Endothelial cell of umbilical vein (primary cell): Measurements from ENCODE around the gene KCP. TPM values are rescaled to one million over a fixed set of nuclear protein-coding genes. Genes with fewer than 3 reads are reported as not detected.

Experiments used
- BruUV-seq: library from RNA; stranded (reverse); fragments of 400-500 nt; replicated peaks from 2 replicates; lab custom pipeline; 2021; lab: Mats Ljungman, UMichigan
- CTCF ChIA-PET: fragments of 300-600, 350-600 bp; sonication (Branson Sonifier 250); formaldehyde crosslinking; loops from one replicate; lab custom pipeline; 2021; ENCODE audit warnings: antibody characterized with exemption, inconsistent platforms; lab: Charles Lee
- POLR2A ChIA-PET: fragments of 300-600, 350-600 bp; sonication (Branson Sonifier 250); formaldehyde crosslinking; loops from one replicate; lab custom pipeline; 2021; ENCODE audit warnings: antibody characterized with exemption, inconsistent platforms; lab: Charles Lee
- DNase-seq: peaks from one replicate; pipeline ENCODE4 v3.0.0-alpha.2; 2011; ENCODE audit warnings: low read depth, low spot score
- FAIRE-seq: peaks from 2 replicates; lab custom pipeline; 2011; peaks lifted over from hg19 to GRCh38; lab: Jason Lieb, UNC
- H2AFZ ChIP-seq: 2 replicates; pipeline ENCODE4 v1.6.0; 2012; ENCODE audit warnings: low read depth, low read length, control low read depth, inconsistent platforms
- H3K27ac ChIP-seq: 2 replicates; pipeline ENCODE4 v1.5.1; 2011; ENCODE audit warnings: low read depth, mild to moderate bottlenecking, control low read depth, low read length, moderate library complexity; ENCODE audit not compliant: insufficient read depth
- H3K27me3 ChIP-seq, 2 experiments: 2 replicates each; pipeline versions ENCODE4 v1.6.0 to v1.6.1; 2011; ENCODE audit warnings: low read length in 2 of 2, mixed read lengths in 1 of 2; ENCODE audit not compliant: control insufficient read depth in 2 of 2, insufficient read depth in 2 of 2
- H3K36me3 ChIP-seq, 2 experiments: 2 replicates in 1 of 2; 3 replicates in 1 of 2; pipeline ENCODE4 v1.5.1; 2011; ENCODE audit warnings: low read length in 2 of 2, mild to moderate bottlenecking in 1 of 2, moderate library complexity in 1 of 2; ENCODE audit not compliant: control insufficient read depth in 2 of 2, insufficient read depth in 2 of 2; ENCODE audit errors: extremely low read depth in 1 of 2
- H3K4me1 ChIP-seq: 3 replicates; pipeline ENCODE4 v1.5.1; 2011; ENCODE audit warnings: mild to moderate bottlenecking, low read length; ENCODE audit not compliant: control insufficient read depth, insufficient read depth; ENCODE audit errors: extremely low read depth
- H3K4me2 ChIP-seq: 2 replicates; pipeline ENCODE4 v1.6.1; 2011; ENCODE audit warnings: low read length, control low read depth, mixed read lengths; ENCODE audit not compliant: insufficient read depth
- H3K4me3 ChIP-seq, 3 experiments: fragments of 200-600 bp in 1 of 3; sonication (generic), shearing (Covaris generic) in 1 of 3; replicated peaks in 1 of 3; 2 replicates each; pipeline ENCODE4 v1.5.1; 2011 to 2016; ENCODE audit warnings: control low read depth in 3 of 3, low read length in 3 of 3, mild to moderate bottlenecking in 2 of 3, inconsistent platforms in 1 of 3, low read depth in 1 of 3, moderate library complexity in 1 of 3; ENCODE audit not compliant: insufficient read depth in 1 of 3
- H3K79me2 ChIP-seq: 2 replicates; pipeline ENCODE4 v1.6.0; 2012; ENCODE audit warnings: low read length, inconsistent platforms; ENCODE audit not compliant: control insufficient read depth, insufficient read depth
- H3K9ac ChIP-seq: replicated peaks from 2 replicates; pipeline ENCODE3; 2011; ENCODE audit warnings: low read length, control low read depth; ENCODE audit not compliant: insufficient read depth; ENCODE audit errors: extremely low read depth
- H3K9me1 ChIP-seq: replicated peaks from 3 replicates; pipeline ENCODE4 v1.6.0; 2011; ENCODE audit warnings: mild to moderate bottlenecking, low read length; ENCODE audit not compliant: control insufficient read depth, insufficient read depth; ENCODE audit errors: extremely low read depth
- H3K9me3 ChIP-seq: replicated peaks from 2 replicates; pipeline ENCODE4 v1.5.1; 2012; ENCODE audit warnings: low read length, inconsistent platforms; ENCODE audit not compliant: control insufficient read depth, insufficient read depth
- H4K20me1 ChIP-seq: replicated peaks from 2 replicates; pipeline ENCODE3; 2011; ENCODE audit warnings: mild to moderate bottlenecking, low read length; ENCODE audit not compliant: control insufficient read depth, insufficient read depth; ENCODE audit errors: extremely low read depth
- CTCF ChIP-seq, 2 donors: IDR thresholded peaks; 1 replicate in 1 of 2; 2 replicates in 1 of 2; pipeline ENCODE4 v1.5.1; 2011; ENCODE audit warnings: low read length in 2 of 2, mild to moderate bottlenecking in 2 of 2, moderate library complexity in 2 of 2, control low read depth in 1 of 2, inconsistent platforms in 1 of 2, low read depth in 1 of 2; ENCODE audit not compliant: insufficient read depth in 1 of 2; ENCODE audit errors: extremely low read depth in 1 of 2
- EZH2 ChIP-seq: IDR thresholded peaks from 2 replicates; pipeline ENCODE4 v1.6.1; 2012; ENCODE audit warnings: borderline replicate concordance, low read depth, mild to moderate bottlenecking, moderate library complexity, low read length, inconsistent platforms; ENCODE audit not compliant: severe bottlenecking
- FOS ChIP-seq: IDR thresholded peaks from 2 replicates; pipeline ENCODE4 v1.6.1; 2011; ENCODE audit warnings: mild to moderate bottlenecking, low read length, moderate library complexity, borderline replicate concordance; ENCODE audit not compliant: insufficient read depth
- GATA2 ChIP-seq: IDR thresholded peaks from 2 replicates; pipeline ENCODE4 v1.7.0; 2011; ENCODE audit warnings: low read depth, mild to moderate bottlenecking, moderate library complexity, mixed read lengths, low read length; ENCODE audit not compliant: insufficient read length, insufficient read depth
- JUN ChIP-seq: IDR thresholded peaks from 2 replicates; pipeline ENCODE4 v1.6.1; 2011; ENCODE audit warnings: borderline replicate concordance, low read depth; ENCODE audit not compliant: insufficient read length, insufficient read depth
- MAX ChIP-seq: IDR thresholded peaks from 2 replicates; pipeline ENCODE4 v1.6.1; 2011; ENCODE audit not compliant: insufficient read depth, insufficient read length
- MYC ChIP-seq: IDR thresholded peaks from one replicate; pipeline ENCODE4 v1.6.1; 2011; ENCODE audit warnings: mild to moderate bottlenecking, low read depth, low read length
- POLR2A ChIP-seq: IDR thresholded peaks from 2 replicates; pipeline ENCODE4 v1.6.1; 2012; ENCODE audit warnings: low read depth, mild to moderate bottlenecking, control low read depth, low read length
- POLR2AphosphoS5 ChIP-seq: IDR thresholded peaks from 2 replicates; pipeline ENCODE4 v1.6.1; 2012; ENCODE audit warnings: low read depth, mild to moderate bottlenecking, control low read depth, low read length, moderate library complexity; ENCODE audit not compliant: insufficient read depth
- dilution Hi-C: fragments of 300-500 bp; cut with MboI; formaldehyde crosslinking; loops from one replicate; pipeline ENCODE4 v1.15.0; 2019; ENCODE audit warnings: low sequenced_read_pairs; ENCODE audit not compliant: extremely low pct_ligation_motif_present
- intact Hi-C: fragments of 100-400 bp; cut with micrococcal nuclease; formaldehyde crosslinking; loops from one replicate; pipeline ENCODE4 v1.10.0; 2022
- polyA plus RNA-seq, 4 experiments: library from polyadenylated mRNA; depleted of rRNA in 3 of 4; stranded (reverse) in 3 of 4; unstranded in 1 of 4; fragments of >200 nt; gene quantifications; 2 replicates each; pipeline versions ENCODE4 v1.2.1 to v1.2.3, GENCODE V29; 2011 to 2012; ENCODE audit warnings: missing spikeins in 1 of 4
- total RNA-seq: library from RNA; stranded (reverse); gene quantifications from 2 replicates; pipeline ENCODE4 v1.2.3, GENCODE V29; 2021

The KCP gene
- total and polyA plus RNA-seq, 2 donors (not counting 3 experiments of a cell fraction or from before 2014, with no cell fraction given) = not detected

GRCh38 chr7:128865996-128866877, 44.3 kb downstream of the KCP start:
- CTCF ChIA-PET = no interaction called here
- Histone ChIP-seq H3K9me3 (no peaks in the 10 kb centered on the region), H3K4me2 (no peak overlapping the region), H3K9me1 (no peaks in the 10 kb centered on the region), H3K36me3 (peaks cover 0 to 14% of the 10 kb centered on the region in 2 experiments), H3K27me3 (peaks cover 0 to 2% of the 10 kb centered on the region in 2 experiments), H3K4me3 (no peak overlapping the region), H4K20me1 (no peaks in the 10 kb centered on the region), H2AFZ (no peak overlapping the region), H3K27ac (no peak overlapping the region), H3K4me1 (peaks cover 11% of the 10 kb centered on the region), H3K9ac (no peak overlapping the region), H3K79me2 (peaks cover 10% of the 10 kb centered on the region)
- no peak for FAIRE-seq
- no peak for TF ChIP-seq MAX
- TF ChIP-seq POLR2AphosphoS5 = no peak
- no peak for TF ChIP-seq GATA2
- TF ChIP-seq CTCF (IDR thresholded peaks at IDR 0.05; ENCODE audit: extremely low read depth in 1 of 2, insufficient read depth in 1 of 2, low read depth in 1 of 2, low read length in 2 of 2) = no peak
- TF ChIP-seq POLR2A = no peak
- no peak for TF ChIP-seq EZH2
- no peak for TF ChIP-seq MYC
- no peak for TF ChIP-seq FOS
- no peak for TF ChIP-seq JUN
- BruUV-seq = no TSS peak
- POLR2A ChIA-PET = no interaction called here
- intact Hi-C loops = no loop called here
- dilution Hi-C loops = no loop called here
- no peak for DNase-seq
